Nephron (organoid): ENCODE results near the gene AMZ1.

ENCODE experiments used
- H3K27ac Mint-ChIP-seq, 3 experiments: 2 replicates each; pipeline ENCODE4 v1.8.0; 2020; ENCODE audit warnings: mixed read lengths in 3 of 3, mild to moderate bottlenecking in 2 of 3, moderate library complexity in 1 of 3
- H3K27me3 Mint-ChIP-seq: 2 replicates; pipeline ENCODE4 v1.8.0; 2021; ENCODE audit warnings: low read depth, mild to moderate bottlenecking, moderate library complexity, mixed read lengths
- H3K36me3 Mint-ChIP-seq: 2 replicates; pipeline ENCODE4 v1.8.0; 2020; ENCODE audit warnings: low read depth, mixed read lengths
- H3K4me1 Mint-ChIP-seq: 2 replicates; pipeline ENCODE4 v1.8.0; 2020; ENCODE audit warnings: mixed read lengths
- H3K4me3 Mint-ChIP-seq, 3 experiments: 2 replicates each; pipeline ENCODE4 v1.8.0; 2020; ENCODE audit warnings: mild to moderate bottlenecking in 3 of 3, mixed read lengths in 3 of 3, moderate library complexity in 2 of 3
- H3K9me3 Mint-ChIP-seq: 2 replicates; pipeline ENCODE4 v1.8.0; 2020; ENCODE audit warnings: mixed read lengths
- CTCF ChIP-seq, 3 experiments: fragments of 200-600 bp; sonication (generic); IDR thresholded peaks; one replicate each; pipeline ENCODE4 v1.5.0; 2021; ENCODE audit warnings: antibody characterized with exemption in 3 of 3; ENCODE audit not compliant: unreplicated experiment in 3 of 3

AMZ1 gene

GRCh38 chr7:2649991-2650390 is 38.0 kb upstream of the AMZ1 start:
- Mint-ChIP-seq H3K36me3 (peaks cover 13% of the 10 kb centered on the region), H3K4me1 (peaks cover 6% of the 10 kb centered on the region), H3K9me3 (no peaks in the 10 kb centered on the region)

DNA sequence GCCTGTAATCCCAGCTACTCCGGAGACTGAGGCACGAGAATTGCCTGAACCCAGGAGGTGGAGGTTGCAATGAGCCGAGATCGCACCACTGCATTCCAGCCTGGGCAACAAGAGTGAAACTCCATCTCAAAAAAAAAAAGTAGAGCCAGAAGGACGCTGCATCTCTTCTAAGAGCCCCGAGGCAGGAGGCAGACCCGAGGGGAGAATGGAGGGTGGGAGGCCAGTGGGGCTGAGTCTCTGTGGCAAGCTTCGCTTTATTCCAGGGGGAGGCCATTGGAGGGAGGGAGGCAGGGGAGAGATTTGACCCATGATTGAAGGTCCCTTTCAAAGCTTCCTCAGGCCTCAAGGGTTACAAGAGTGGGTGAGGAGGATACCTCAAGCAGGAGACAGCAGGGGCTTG is 37.6 kb upstream of the AMZ1 start:
- H3K4me3 Mint-ChIP-seq = no peak overlapping the region
- H3K4me1 Mint-ChIP-seq = peaks cover 2% of the 10 kb centered on the region
- TF ChIP-seq CTCF (IDR thresholded peaks at IDR 0.05; ENCODE audit: unreplicated experiment in 3 of 3) = no peak
- H3K27ac Mint-ChIP-seq = no peak overlapping the region
- H3K36me3 Mint-ChIP-seq = peaks cover 13% of the 10 kb centered on the region
- no peaks in the 10 kb centered on the region for H3K9me3 Mint-ChIP-seq
- H3K27me3 Mint-ChIP-seq = no peaks in the 10 kb centered on the region

More at GRCh38 chr7:2649991-2650390, 38.0 kb upstream of the AMZ1 start:
- Mint-ChIP-seq H3K27me3 (no peaks in the 10 kb centered on the region), H3K27ac (no peak overlapping the region), H3K4me3 (no peak overlapping the region)
- TF ChIP-seq CTCF (IDR thresholded peaks at IDR 0.05; ENCODE audit: unreplicated experiment in 3 of 3) = no peak

DNA sequence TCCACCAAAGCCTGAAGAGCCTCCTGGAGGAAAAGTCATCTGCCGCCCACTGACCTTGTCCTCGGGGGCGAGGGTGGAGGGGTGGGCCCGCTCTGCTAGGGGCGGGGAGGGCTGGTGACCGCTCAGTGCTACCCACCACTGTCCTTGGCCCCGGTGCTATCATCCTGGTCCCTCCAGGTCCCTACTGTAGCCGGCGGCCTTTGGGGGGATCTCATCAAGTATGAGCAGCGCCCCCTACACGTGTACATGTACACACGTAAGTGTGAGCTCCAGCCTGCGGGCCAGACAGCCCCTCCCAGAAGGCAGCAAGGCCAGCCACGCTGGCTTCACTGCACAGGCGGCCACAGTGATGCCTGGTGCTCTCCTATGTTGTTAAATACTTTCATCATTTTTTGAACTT is 36.7 kb upstream of the AMZ1 start:
- H3K27me3 Mint-ChIP-seq = no peaks in the 10 kb centered on the region
- no peak for TF ChIP-seq CTCF (IDR thresholded peaks at IDR 0.05; ENCODE audit: unreplicated experiment in 3 of 3)

DNA sequence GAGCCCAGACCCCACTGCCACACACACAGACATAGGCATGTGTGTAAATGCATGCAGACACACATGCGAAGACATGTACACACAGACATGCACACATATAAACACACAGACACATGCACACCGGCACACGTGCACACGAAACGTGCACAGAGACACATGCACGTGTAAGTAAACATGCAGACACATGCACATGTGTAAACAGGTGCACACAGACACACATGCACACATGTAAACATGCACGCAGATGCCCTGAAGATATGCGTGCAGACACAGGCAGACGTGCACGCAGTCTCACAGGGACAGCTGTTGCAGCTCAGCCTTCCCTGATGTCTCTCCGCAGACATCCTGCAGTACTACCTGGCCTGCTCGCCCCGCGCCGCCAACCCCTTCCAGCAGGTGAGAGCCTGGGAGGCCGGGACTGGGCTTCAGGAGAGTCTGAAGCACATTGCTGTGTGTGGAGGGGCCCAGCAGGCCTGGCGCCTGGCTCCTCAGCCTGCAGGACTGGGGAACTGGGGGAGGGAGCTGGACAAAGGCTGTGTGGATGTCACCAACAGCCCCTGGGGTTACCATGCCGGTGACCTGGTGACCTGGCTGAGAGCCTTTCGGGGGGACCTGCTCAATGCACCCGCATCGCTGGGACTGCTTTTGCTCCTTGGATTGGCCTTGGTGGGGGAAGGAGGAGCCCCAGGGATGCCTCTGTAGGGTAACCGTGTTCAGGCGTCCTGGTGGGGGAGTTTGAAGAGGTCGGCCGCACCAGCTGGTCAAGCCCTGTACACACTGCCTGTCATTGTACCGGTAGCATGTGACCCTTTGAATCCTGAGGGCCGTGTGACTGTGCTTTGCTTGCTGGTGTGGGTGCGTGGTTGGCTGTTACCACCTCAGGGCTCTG is 35.9 kb upstream of the AMZ1 start:
- peaks cover 15% of the 10 kb centered on the region for H3K36me3 Mint-ChIP-seq
- no peak overlapping the region for H3K27ac Mint-ChIP-seq
- no peaks in the 10 kb centered on the region for H3K9me3 Mint-ChIP-seq
- H3K4me3 Mint-ChIP-seq = no peak overlapping the region
- no peaks in the 10 kb centered on the region for H3K4me1 Mint-ChIP-seq
- no peaks in the 10 kb centered on the region for H3K27me3 Mint-ChIP-seq
- no peak for TF ChIP-seq CTCF (IDR thresholded peaks at IDR 0.05; ENCODE audit: unreplicated experiment in 3 of 3)

More for the DNA sequence above, 36.7 kb upstream of the AMZ1 start:
- Mint-ChIP-seq H3K27ac (no peak overlapping the region), H3K4me1 (no peaks in the 10 kb centered on the region), H3K4me3 (no peak overlapping the region), H3K9me3 (no peaks in the 10 kb centered on the region), H3K36me3 (peaks cover 13% of the 10 kb centered on the region)

DNA sequence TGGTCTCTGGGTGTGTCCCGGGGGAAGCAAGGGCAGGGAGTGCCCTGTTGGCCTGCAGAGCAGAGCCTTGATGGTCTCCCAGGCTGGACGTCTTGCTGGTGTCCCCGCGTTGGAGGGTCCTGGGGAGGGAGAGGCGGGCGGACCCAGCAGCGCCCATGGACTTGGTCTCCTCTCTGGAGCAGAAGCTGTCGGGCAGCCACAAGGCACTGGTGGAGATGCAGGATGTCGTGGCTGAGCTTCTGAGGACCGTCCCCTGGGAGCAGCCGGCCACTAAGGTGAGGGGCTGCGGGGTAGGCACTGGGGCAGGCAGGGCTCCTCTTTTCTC is 35.3 kb upstream of the AMZ1 start:
- Mint-ChIP-seq H3K9me3 (no peaks in the 10 kb centered on the region), H3K27ac (no peak overlapping the region), H3K4me3 (no peak overlapping the region)

More for the DNA sequence above, 35.3 kb upstream of the AMZ1 start:
- H3K4me1 Mint-ChIP-seq = no peaks in the 10 kb centered on the region
- H3K27me3 Mint-ChIP-seq = no peaks in the 10 kb centered on the region
- H3K36me3 Mint-ChIP-seq = peaks cover 19% of the 10 kb centered on the region
- no peak for TF ChIP-seq CTCF (IDR thresholded peaks at IDR 0.05; ENCODE audit: unreplicated experiment in 3 of 3)
